AG04450 (cell line): ENCODE measurements around the gene NFYB. TPM values are rescaled to one million over a fixed set of nuclear protein-coding genes. Genes with fewer than 3 reads are reported as not detected.

Experiments used
- CTCF ChIA-PET: fragments of 300-600, 350-600 bp; formaldehyde crosslinking; extraction: SDS; loops from one replicate; lab custom pipeline; 2022; ENCODE audit warnings: antibody characterized with exemption, inconsistent platforms; lab: Charles Lee
- POLR2A ChIA-PET: fragments of 350-600 bp; formaldehyde crosslinking; extraction: SDS; loops from one replicate; lab custom pipeline; 2021; ENCODE audit warnings: antibody characterized with exemption, inconsistent platforms; lab: Yijun Ruan, JAX
- DNase-seq: peaks from one replicate; pipeline ENCODE4 v3.0.0-alpha.2; 2011; ENCODE audit warnings: low read depth, low spot score
- H3K27ac ChIP-seq: one replicate; pipeline ENCODE4 v1.5.1; 2012; ENCODE audit warnings: low read depth, low read length, control low read depth
- H3K27me3 ChIP-seq: one replicate; pipeline ENCODE4 v1.6.0; 2012; ENCODE audit warnings: low read length; ENCODE audit not compliant: control insufficient read depth, insufficient read depth
- H3K4me3 ChIP-seq: 2 replicates; pipeline ENCODE4 v1.5.1; 2011; ENCODE audit warnings: mild to moderate bottlenecking, low read depth, low read length, control low read depth
- H3K9me3 ChIP-seq: 2 replicates; pipeline ENCODE4 v1.5.1; 2012; ENCODE audit warnings: low read length; ENCODE audit not compliant: control insufficient read depth, insufficient read depth
- polyA minus RNA-seq: library from RNA; depleted of rRNA, polyadenylated mRNA; stranded (reverse); fragments of >200 nt; gene quantifications from 2 replicates; pipeline ENCODE4 v1.2.3, GENCODE V29; 2011; rRNA and poly(A)+ RNA removed
- polyA plus RNA-seq: library from polyadenylated mRNA; depleted of rRNA; stranded (reverse); fragments of >200 nt; gene quantifications from 2 replicates; pipeline ENCODE4 v1.2.3, GENCODE V29; 2011; rRNA removed
- TF ChIP-seq, protein P1 (sequence below): IDR thresholded peaks from 2 replicates; pipeline ENCODE4 v1.5.1; 2011; ENCODE audit warnings: low read depth, low read length, control low read depth, inconsistent platforms

Gene NFYB
- polyA plus RNA-seq (34.2 and 57.9 TPM in 2 replicates), polyA minus RNA-seq (12.0 and 23.2 TPM in 2 replicates)

DNA sequence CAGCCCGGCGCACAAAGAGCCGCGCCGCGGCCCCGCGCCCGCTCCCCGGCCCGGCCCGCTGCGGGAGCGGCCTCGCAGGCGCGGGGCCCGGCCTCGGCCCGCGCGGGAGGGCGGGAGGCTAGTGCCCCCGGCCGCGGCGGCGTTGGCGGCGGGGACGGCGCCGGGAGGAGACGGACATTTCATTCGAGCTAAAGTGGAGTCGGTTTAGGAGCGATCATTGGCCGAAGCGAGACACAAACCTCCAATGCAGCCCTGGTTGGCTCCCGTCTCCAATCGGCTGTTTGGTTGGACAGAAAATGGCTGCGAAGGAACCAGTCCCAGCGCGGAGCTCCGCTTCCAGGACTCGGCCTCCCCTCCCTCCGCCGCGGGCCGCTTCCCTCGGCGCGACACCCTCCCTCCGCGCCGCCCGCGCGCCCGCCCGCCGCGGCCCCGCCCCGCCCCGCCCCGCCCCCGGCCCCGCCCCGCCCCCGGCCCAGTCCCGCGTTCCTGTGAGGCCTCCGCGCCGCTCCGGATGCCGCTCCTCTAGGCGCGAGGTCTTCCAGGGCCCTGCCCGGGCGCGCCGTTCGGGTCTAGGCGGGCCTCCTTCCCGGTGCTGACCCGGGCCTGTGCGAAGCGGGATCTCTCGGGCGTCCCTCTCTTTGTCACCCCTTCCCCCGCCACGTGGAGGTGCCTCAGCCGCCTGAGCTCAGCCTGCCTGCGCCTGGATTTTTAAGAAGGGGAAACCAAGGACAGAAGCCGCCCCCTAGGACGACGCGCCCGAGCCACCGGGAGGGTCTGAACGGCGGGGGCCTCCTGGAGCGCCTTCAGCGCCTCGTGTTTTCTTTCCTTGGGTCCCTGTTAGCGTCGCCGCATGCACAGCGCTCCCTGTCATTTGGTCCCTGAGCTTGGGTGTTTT lies at the start of gene NFYB:
Gene NFYB (minus strand): TSS at position 309 of the 895 bp plus-strand sequence. CDS start 2,757 bp downstream, outside the sequence.
- ChIA-PET CTCF (interaction anchor here (0.5 kb wide), 1 partner anchor 29 kb away, joined by 4 read pairs; no protein-coding TSS in a partner anchor), POLR2A (interaction anchor here (0.6 to 1.8 kb wide), 17 partner anchors 9 to 172 kb away, joined by 3 to 14 read pairs (median 4); partner anchors contain the start of genes EID3 and TDG)
- Histone ChIP-seq H3K27ac (peak within 1 kb of the TSS; percentile 69), H3K4me3 (peak within 1 kb of the TSS; percentile 82), H3K27me3 (no peaks in the 10 kb centered on the region), H3K9me3 (no peaks in the 10 kb centered on the region)
- TF ChIP-seq, protein P1, sequence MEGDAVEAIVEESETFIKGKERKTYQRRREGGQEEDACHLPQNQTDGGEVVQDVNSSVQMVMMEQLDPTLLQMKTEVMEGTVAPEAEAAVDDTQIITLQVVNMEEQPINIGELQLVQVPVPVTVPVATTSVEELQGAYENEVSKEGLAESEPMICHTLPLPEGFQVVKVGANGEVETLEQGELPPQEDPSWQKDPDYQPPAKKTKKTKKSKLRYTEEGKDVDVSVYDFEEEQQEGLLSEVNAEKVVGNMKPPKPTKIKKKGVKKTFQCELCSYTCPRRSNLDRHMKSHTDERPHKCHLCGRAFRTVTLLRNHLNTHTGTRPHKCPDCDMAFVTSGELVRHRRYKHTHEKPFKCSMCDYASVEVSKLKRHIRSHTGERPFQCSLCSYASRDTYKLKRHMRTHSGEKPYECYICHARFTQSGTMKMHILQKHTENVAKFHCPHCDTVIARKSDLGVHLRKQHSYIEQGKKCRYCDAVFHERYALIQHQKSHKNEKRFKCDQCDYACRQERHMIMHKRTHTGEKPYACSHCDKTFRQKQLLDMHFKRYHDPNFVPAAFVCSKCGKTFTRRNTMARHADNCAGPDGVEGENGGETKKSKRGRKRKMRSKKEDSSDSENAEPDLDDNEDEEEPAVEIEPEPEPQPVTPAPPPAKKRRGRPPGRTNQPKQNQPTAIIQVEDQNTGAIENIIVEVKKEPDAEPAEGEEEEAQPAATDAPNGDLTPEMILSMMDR: no peak
- peak; percentile 96 for DNase-seq

DNA sequence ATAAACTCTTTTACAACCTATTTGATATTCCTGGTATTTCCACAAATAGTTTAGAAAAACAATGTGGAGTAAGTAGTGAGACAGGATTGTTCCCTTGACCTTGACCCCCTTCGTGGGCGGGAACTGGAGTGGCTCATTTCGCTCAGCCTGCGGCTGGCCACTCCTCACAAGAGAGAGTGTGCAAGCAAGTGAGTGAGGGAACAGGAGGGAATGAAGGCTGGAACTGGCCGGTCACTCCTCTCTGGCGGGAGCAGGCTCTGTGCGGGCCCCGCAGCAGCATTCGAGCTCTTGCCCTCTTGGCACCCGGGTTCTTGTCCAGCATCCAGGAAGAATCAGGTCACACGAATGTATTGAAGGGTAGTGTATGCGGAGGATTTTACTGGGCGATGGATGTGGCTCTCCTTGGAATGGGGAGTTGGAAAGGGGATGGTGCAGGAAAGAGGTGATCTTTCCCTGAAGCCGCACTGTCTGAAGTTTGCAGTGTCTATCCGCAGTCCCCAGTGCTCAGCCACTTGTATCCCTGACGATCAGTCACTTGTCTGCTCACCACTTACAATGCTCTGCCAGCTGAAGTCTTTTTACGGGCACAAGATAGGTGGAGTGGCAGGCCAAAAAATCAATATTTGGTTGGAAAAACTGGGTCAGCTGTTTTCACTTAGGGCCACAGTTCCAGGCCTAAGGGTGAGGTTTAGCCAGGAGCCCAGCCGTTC lies 49.6 kb upstream of the NFYB start:
- TF ChIP-seq, protein P1: no peak
- no peak overlapping the region for H3K4me3 ChIP-seq
- CTCF ChIA-PET: interaction anchor here (0.6 kb wide), 2 partner anchors 72 to 165 kb away, joined by 3 read pairs; no protein-coding TSS in a partner anchor
- DNase-seq: no peak
- peaks cover 25% of the 10 kb centered on the region for H3K9me3 ChIP-seq
- POLR2A ChIA-PET: no interaction called here
- no peaks in the 10 kb centered on the region for H3K27me3 ChIP-seq
- H3K27ac ChIP-seq: no peak overlapping the region

DNA sequence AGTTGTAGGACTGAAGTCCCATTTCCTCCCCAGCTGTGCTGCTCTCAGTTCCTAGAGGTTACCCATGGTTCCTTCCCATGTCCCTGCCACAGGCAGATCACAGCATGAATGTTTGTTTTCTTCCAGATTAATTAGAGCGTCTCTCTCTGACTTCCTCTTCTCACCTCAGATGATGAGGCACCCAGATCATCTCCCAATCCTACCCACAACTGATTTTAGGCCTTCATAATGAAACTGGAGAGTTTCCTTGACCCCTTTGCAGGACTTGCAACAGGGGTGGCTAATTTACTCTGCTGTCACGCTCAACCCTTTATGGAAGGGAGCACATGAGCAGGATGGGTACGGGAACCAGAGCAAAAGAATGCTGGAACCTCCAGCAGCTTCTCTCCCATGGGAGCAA lies 45.4 kb upstream of the NFYB start:
- no peak overlapping the region for H3K4me3 ChIP-seq
- H3K27me3 ChIP-seq: no peaks in the 10 kb centered on the region
- peaks cover 21% of the 10 kb centered on the region for H3K9me3 ChIP-seq
- H3K27ac ChIP-seq: no peak overlapping the region
- ChIA-PET POLR2A (no interaction called here), CTCF (no interaction called here)
- DNase-seq: no peak
- TF ChIP-seq, protein P1: no peak

DNA sequence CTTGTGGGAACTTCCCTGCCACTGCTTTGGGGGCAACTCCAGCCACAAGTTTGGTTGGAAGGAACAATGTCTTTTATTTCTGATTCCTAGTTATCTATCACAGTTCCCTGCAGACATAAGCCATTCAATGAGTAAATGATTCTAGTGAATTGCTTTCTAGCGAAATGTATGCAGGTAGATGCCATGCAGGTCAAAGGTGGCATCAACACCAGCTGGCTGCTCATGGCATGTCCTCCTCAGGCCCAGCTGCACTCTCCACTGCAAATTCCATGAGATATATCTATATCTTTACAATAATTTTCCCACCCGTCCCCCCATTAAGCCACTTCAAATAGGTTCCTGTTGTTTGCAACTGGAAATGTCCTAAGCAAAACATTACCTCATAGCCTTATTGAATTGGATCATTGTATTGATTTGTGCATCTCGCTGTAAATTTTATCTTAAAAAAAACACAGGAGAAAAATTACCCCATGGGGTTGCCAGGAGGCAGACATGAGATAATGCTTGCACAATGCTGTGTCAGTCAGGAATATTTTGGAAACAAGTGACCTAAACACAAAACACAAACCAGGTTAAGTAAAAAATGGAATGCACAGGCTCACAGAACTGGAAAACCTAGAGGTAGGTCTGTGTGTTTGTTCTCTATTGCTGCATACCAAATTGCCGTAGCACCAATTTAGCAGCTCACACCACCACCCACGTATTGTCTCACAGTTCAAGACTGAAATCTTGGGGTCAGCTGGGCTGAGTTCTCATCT lies 44.8 kb upstream of the NFYB start:
- H3K27ac ChIP-seq: peak overlapping the region; percentile 83
- H3K4me3 ChIP-seq: no peak overlapping the region
- ChIA-PET POLR2A (no interaction called here), CTCF (no interaction called here)
- H3K27me3 ChIP-seq: no peaks in the 10 kb centered on the region
- H3K9me3 ChIP-seq: peaks cover 19% of the 10 kb centered on the region
- no peak for DNase-seq
- TF ChIP-seq, protein P1: no peak
